Measurements from ENCODE around the gene TNRC6A. TPM values are rescaled to one million over a fixed set of nuclear protein-coding genes. Genes with fewer than 3 reads are reported as not detected.

The TNRC6A gene
- total RNA-seq, 6 experiments from 2014 or later: 17.0 to 38.4 (median 23.1) TPM

DNA sequence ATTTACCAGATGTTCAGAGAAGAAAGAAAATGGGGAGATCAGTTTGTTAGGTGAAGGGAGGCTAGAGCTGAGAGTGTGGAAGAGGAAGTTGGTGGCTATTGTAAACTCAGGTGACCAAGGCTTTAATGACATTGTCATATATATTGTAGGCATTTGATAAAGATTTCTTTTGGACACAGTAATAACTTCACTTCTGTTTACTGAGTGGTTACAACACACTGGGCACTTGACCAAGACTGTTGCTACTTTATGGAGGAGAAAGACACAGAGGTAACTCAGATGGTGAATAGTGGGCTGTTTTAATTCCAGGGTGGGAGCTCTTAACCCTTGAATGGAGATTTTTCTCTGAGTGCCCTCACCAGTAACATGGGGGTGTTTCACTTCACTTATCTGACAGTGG is 46.0 kb downstream of the TNRC6A start:
- DNase-seq: peak in 1 of 3 donors; percentile 76

DNA sequence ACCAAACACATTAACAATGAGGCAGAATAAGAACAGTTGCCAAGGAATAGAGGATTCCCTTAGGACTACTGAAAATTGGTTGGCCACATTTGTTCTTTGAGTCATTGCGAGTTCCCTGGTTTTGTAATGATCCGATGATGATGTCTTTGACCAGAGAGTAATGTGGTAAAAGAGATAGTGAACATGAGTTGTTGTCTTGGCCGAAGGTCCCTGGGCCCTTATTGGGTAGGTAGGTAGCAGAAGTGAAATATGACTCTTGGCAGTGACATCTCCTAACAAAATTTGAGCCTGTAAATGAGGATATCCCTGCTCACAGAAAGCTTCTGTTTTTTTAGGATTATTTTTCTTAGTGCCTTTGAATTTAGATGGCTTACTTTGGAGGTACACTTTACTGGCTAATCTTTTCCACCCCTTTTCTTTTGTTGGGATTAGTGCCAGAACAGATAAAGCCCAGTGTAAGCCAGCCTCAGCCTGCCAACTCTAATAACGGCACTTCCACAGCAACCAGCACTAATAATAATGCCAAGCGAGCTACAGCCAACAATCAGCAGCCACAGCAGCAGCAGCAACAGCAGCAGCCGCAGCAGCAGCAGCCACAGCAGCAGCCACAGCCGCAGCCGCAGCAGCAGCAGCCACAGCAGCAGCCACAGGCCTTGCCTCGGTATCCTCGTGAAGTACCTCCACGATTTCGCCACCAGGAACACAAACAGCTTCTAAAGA is 47.2 kb downstream of the TNRC6A start:
- no peaks in the 10 kb centered on the region for H3K27me3 ChIP-seq
- H3K27ac ChIP-seq: peak overlapping the region; percentile 6 to 47 (median 28)
- intact Hi-C loops (cut with DNase I): no loop called here
- ATAC-seq (peak; percentile 69 to 82 (median 78)), DNase-seq (peak; percentile 21 to 65 (median 62))
- TF ChIP-seq POLR2A (IDR thresholded peaks at IDR 0.05): no peak
- TF ChIP-seq, protein P1, sequence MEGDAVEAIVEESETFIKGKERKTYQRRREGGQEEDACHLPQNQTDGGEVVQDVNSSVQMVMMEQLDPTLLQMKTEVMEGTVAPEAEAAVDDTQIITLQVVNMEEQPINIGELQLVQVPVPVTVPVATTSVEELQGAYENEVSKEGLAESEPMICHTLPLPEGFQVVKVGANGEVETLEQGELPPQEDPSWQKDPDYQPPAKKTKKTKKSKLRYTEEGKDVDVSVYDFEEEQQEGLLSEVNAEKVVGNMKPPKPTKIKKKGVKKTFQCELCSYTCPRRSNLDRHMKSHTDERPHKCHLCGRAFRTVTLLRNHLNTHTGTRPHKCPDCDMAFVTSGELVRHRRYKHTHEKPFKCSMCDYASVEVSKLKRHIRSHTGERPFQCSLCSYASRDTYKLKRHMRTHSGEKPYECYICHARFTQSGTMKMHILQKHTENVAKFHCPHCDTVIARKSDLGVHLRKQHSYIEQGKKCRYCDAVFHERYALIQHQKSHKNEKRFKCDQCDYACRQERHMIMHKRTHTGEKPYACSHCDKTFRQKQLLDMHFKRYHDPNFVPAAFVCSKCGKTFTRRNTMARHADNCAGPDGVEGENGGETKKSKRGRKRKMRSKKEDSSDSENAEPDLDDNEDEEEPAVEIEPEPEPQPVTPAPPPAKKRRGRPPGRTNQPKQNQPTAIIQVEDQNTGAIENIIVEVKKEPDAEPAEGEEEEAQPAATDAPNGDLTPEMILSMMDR (IDR thresholded peaks at IDR 0.05): no peak
- no peaks in the 10 kb centered on the region for H3K9me3 ChIP-seq
- WGBS (ENCODE audit: insufficient coverage, low coverage, low lambda C conversion rate, missing lambda C conversion rate): 34% methylated on average over 12 of the region's 12 CpGs
- peaks cover 0 to 46% (median 8%) of the 10 kb centered on the region in 4 donors for H3K4me1 ChIP-seq
- H3K4me3 ChIP-seq: no peak overlapping the region
- H3K36me3 ChIP-seq: peaks cover 0 to 44% (median 17%) of the 10 kb centered on the region in 4 donors

More for the DNA sequence above, 46.0 kb downstream of the TNRC6A start:
- Histone ChIP-seq H3K27me3 (no peaks in the 10 kb centered on the region), H3K9me3 (no peaks in the 10 kb centered on the region), H3K36me3 (peaks cover 0 to 32% (median 17%) of the 10 kb centered on the region in 4 donors), H3K27ac (peak overlapping the region in 2 of 3 donors; percentile 28 to 47), H3K4me1 (peaks cover 0 to 48% (median 8%) of the 10 kb centered on the region in 4 donors), H3K4me3 (no peak overlapping the region)
- TF ChIP-seq, protein P1 (IDR thresholded peaks at IDR 0.05): no peak
- no peak for TF ChIP-seq POLR2A (IDR thresholded peaks at IDR 0.05)
- intact Hi-C loops (cut with DNase I): no loop called here
- ATAC-seq: peak; percentile 58 to 66 (median 64)

DNA sequence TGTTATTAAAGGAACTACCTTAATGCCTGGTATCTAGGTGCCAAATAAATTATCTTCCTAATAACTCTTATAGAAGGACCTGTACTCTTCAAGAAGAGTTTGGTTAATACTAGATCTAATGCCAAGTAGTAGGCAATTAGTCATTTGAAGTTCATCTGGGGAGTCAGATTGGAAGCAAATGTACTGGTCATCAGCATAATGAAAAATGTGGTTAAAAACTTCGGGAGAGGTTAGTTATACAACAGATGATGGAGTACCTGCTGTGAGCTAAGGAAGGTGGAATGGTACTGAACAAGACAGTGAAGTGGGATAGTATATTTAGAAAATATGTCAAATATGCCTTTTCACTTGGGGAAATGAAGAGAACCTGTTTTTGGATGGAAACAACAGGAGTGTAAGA is 49.2 kb downstream of the TNRC6A start:
- intact Hi-C loops (cut with DNase I): no loop called here
- ATAC-seq: no peak
- H3K4me1 ChIP-seq: peaks cover 0 to 38% (median 8%) of the 10 kb centered on the region in 4 donors
- no peaks in the 10 kb centered on the region for H3K9me3 ChIP-seq
- DNase-seq: no peak
- TF ChIP-seq, protein P1 (IDR thresholded peaks at IDR 0.05): no peak
- no peak for TF ChIP-seq POLR2A (IDR thresholded peaks at IDR 0.05)
- H3K36me3 ChIP-seq: peaks cover 0 to 62% (median 18%) of the 10 kb centered on the region in 4 donors
- H3K27me3 ChIP-seq: no peaks in the 10 kb centered on the region
- WGBS (ENCODE audit: insufficient coverage, low coverage, low lambda C conversion rate, missing lambda C conversion rate): 71% methylated on average over 1 of the region's 1 CpG
- no peak overlapping the region for H3K4me3 ChIP-seq
- no peak overlapping the region for H3K27ac ChIP-seq

DNA sequence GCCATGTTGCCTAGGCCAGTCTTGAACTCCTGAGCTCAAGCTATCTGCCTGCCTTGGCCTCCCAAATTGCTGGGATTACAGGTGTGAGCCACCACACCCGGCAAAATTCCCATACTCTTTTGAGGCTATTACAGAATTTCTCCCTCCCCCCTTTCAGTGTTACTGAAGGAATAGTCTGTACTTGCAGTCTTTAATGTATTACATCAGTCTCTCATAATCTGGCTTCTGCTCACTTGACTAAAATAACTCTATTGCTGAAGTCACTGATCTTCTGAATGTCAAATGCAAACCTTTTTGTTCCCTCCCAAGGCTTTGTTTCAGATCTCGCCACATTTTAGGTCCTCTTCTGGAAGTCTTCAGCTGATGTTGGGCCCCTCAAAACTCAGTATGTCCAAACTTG is 51.8 kb downstream of the TNRC6A start:
- Histone ChIP-seq H3K4me3 (no peak overlapping the region), H3K27ac (no peak overlapping the region), H3K27me3 (no peaks in the 10 kb centered on the region), H3K36me3 (peaks cover 0 to 62% (median 18%) of the 10 kb centered on the region in 4 donors), H3K9me3 (no peaks in the 10 kb centered on the region), H3K4me1 (peaks cover 0 to 28% (median 2%) of the 10 kb centered on the region in 4 donors)
- ATAC-seq (no peak), DNase-seq (no peak)
- WGBS (ENCODE audit: insufficient coverage, low coverage, low lambda C conversion rate, missing lambda C conversion rate): 87% methylated on average over 2 of the region's 2 CpGs
- intact Hi-C loops (cut with DNase I): no loop called here
- TF ChIP-seq, protein P1 (IDR thresholded peaks at IDR 0.05): no peak
- TF ChIP-seq POLR2A (IDR thresholded peaks at IDR 0.05): no peak

Measured in right lobe of liver (tissue), 6 donors.